Panc1 (cell line): Measurements from ENCODE around the gene CHTOP. TPM values are rescaled to one million over a fixed set of nuclear protein-coding genes. Genes with fewer than 3 reads are reported as not detected.

Experiments used
- ATAC-seq: fragments of 200-7000 bp; cut with Tn5 transposase; 2 replicates; pipeline ENCODE4 v1.9.1; 2020; ENCODE audit warnings: mild to moderate bottlenecking, moderate library complexity
- BruUV-seq: library from RNA; stranded (reverse); fragments of 400-500 nt; replicated peaks from 2 replicates; lab custom pipeline; 2021; lab: Mats Ljungman, UMichigan
- CTCF ChIA-PET: fragments of 300-600 bp; sonication (Branson Sonifier 250); formaldehyde crosslinking; loops from one replicate; lab custom pipeline; 2022; ENCODE audit warnings: antibody characterized with exemption; lab: Charles Lee
- POLR2A ChIA-PET: fragments of 300-600 bp; sonication (Branson Sonifier 250); formaldehyde crosslinking; loops from one replicate; lab custom pipeline; 2022; ENCODE audit warnings: antibody characterized with exemption; lab: Charles Lee
- DNase-seq: peaks from one replicate; pipeline ENCODE4 v3.0.0-alpha.2; 2010; ENCODE audit warnings: low read depth, low spot score
- H3K27ac ChIP-seq: 2 replicates; pipeline ENCODE4 v1.5.1; 2011; ENCODE audit warnings: mild to moderate bottlenecking, low read length, inconsistent platforms
- H3K27me3 ChIP-seq: fragments of 200-500 bp; sonication (Bioruptor generic); 2 replicates; pipeline ENCODE4 v1.6.0; 2014; ENCODE audit warnings: low read length, inconsistent platforms; ENCODE audit not compliant: control insufficient read depth, insufficient read depth
- H3K36me3 ChIP-seq: fragments of 200-500 bp; sonication (Bioruptor generic); 2 replicates; pipeline ENCODE4 v1.5.1; 2014; ENCODE audit warnings: inconsistent platforms, mild to moderate bottlenecking, low read length, moderate library complexity; ENCODE audit not compliant: control insufficient read depth, insufficient read depth
- H3K4me1 ChIP-seq: 2 replicates; pipeline ENCODE4 v1.5.1; 2011; ENCODE audit warnings: inconsistent platforms, mild to moderate bottlenecking, low read length, moderate library complexity; ENCODE audit not compliant: control insufficient read depth, insufficient read depth
- H3K4me3 ChIP-seq, 2 experiments: 2 replicates each; pipeline ENCODE4 v1.5.1; 2011 to 2012; ENCODE audit warnings: low read depth in 2 of 2, low read length in 2 of 2, mild to moderate bottlenecking in 2 of 2, inconsistent platforms in 1 of 2, moderate library complexity in 1 of 2
- H3K9me3 ChIP-seq: fragments of 200-500 bp; sonication (Bioruptor generic); 2 replicates; pipeline ENCODE4 v1.5.1; 2014; ENCODE audit warnings: low read depth, mild to moderate bottlenecking, inconsistent platforms, low read length, moderate library complexity; ENCODE audit not compliant: control insufficient read depth, insufficient read depth
- POLR2AphosphoS5 ChIP-seq: IDR thresholded peaks from 2 replicates; pipeline ENCODE4 v1.6.1; 2012; ENCODE audit warnings: mild to moderate bottlenecking, low read depth, low read length, moderate library complexity
- SIN3A ChIP-seq: IDR thresholded peaks from 2 replicates; pipeline ENCODE4 v1.6.1; 2012; ENCODE audit warnings: low read depth, mild to moderate bottlenecking, low read length, moderate library complexity, borderline replicate concordance; ENCODE audit not compliant: insufficient read depth
- TCF7L2 ChIP-seq: IDR thresholded peaks from 2 replicates; pipeline ENCODE4 v1.6.1; 2011; ENCODE audit warnings: mild to moderate bottlenecking, low read depth, low read length, inconsistent platforms
- in situ Hi-C: cut with HindIII; loops from 2 replicates; pipeline ENCODE4 v1.10.0; 2016; ENCODE audit warnings: low sequenced_read_pairs, low pct_unique_long_range_greater_than_20kb
- intact Hi-C: fragments of 100-400 bp; cut with micrococcal nuclease; formaldehyde crosslinking; loops from one replicate; pipeline ENCODE4 v1.10.0; 2022; ENCODE audit not compliant: unreplicated experiment
- microRNA-seq: library from miRNA; unstranded; fragments of <30 nt; microRNA quantifications from one replicate; pipeline ENCODE4 v1.1.0, GENCODE V29; 2020; ENCODE audit not compliant: unreplicated experiment
- total RNA-seq: library from RNA; stranded (reverse); gene quantifications from one replicate; pipeline ENCODE4 v1.2.1, GENCODE V29; 2021; ENCODE audit not compliant: unreplicated experiment
- TF ChIP-seq, protein P1 (sequence below), 2 experiments: IDR thresholded peaks; 2 replicates each; pipeline ENCODE4 v1.6.1; 2011 to 2012; ENCODE audit warnings: low read depth in 2 of 2, control low read depth in 1 of 2, low read length in 1 of 2, mild to moderate bottlenecking in 1 of 2, moderate library complexity in 1 of 2; ENCODE audit not compliant: insufficient read depth in 1 of 2
- TF ChIP-seq, protein P2 (sequence below): fragments of 450-650 bp; IDR thresholded peaks from 2 replicates; pipeline ENCODE4 v1.5.1; 2017; ENCODE audit warnings: mild to moderate bottlenecking

Gene CHTOP
- total RNA-seq, 1 experiment from 2014 or later: 87.0 TPM

DNA sequence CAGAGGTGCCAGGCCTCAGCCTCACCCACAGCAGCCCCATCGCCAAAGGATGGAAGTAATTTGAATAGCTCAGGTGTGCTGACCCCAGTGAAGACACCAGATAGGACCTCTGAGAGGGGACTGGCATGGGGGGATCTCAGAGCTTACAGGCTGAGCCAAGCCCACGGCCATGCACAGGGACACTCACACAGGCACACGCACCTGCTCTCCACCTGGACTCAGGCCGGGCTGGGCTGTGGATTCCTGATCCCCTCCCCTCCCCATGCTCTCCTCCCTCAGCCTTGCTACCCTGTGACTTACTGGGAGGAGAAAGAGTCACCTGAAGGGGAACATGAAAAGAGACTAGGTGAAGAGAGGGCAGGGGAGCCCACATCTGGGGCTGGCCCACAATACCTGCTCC is 59.6 kb downstream of the CHTOP start:
- no peak overlapping the region for H3K27ac ChIP-seq
- ATAC-seq (peak; percentile 20; the same call in 1 of the 2 replicates), DNase-seq (no peak)
- no peaks in the 10 kb centered on the region for H3K36me3 ChIP-seq
- in situ Hi-C loops (no loop called here), intact Hi-C loops (no loop called here)
- no peaks in the 10 kb centered on the region for H3K27me3 ChIP-seq
- ChIA-PET CTCF (no interaction called here), POLR2A (no interaction called here)
- H3K4me1 ChIP-seq: peaks cover 7% of the 10 kb centered on the region
- BruUV-seq: no TSS peak
- H3K4me3 ChIP-seq: no peak overlapping the region
- TF ChIP-seq, protein P1, sequence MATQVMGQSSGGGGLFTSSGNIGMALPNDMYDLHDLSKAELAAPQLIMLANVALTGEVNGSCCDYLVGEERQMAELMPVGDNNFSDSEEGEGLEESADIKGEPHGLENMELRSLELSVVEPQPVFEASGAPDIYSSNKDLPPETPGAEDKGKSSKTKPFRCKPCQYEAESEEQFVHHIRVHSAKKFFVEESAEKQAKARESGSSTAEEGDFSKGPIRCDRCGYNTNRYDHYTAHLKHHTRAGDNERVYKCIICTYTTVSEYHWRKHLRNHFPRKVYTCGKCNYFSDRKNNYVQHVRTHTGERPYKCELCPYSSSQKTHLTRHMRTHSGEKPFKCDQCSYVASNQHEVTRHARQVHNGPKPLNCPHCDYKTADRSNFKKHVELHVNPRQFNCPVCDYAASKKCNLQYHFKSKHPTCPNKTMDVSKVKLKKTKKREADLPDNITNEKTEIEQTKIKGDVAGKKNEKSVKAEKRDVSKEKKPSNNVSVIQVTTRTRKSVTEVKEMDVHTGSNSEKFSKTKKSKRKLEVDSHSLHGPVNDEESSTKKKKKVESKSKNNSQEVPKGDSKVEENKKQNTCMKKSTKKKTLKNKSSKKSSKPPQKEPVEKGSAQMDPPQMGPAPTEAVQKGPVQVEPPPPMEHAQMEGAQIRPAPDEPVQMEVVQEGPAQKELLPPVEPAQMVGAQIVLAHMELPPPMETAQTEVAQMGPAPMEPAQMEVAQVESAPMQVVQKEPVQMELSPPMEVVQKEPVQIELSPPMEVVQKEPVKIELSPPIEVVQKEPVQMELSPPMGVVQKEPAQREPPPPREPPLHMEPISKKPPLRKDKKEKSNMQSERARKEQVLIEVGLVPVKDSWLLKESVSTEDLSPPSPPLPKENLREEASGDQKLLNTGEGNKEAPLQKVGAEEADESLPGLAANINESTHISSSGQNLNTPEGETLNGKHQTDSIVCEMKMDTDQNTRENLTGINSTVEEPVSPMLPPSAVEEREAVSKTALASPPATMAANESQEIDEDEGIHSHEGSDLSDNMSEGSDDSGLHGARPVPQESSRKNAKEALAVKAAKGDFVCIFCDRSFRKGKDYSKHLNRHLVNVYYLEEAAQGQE (IDR thresholded peaks at IDR 0.05; ENCODE audit: insufficient read depth in 1 of 2, low read depth in 2 of 2, low read length in 1 of 2): no peak
- TF ChIP-seq TCF7L2 (no peak), POLR2AphosphoS5 (no peak), SIN3A (no peak)
- TF ChIP-seq, protein P2, sequence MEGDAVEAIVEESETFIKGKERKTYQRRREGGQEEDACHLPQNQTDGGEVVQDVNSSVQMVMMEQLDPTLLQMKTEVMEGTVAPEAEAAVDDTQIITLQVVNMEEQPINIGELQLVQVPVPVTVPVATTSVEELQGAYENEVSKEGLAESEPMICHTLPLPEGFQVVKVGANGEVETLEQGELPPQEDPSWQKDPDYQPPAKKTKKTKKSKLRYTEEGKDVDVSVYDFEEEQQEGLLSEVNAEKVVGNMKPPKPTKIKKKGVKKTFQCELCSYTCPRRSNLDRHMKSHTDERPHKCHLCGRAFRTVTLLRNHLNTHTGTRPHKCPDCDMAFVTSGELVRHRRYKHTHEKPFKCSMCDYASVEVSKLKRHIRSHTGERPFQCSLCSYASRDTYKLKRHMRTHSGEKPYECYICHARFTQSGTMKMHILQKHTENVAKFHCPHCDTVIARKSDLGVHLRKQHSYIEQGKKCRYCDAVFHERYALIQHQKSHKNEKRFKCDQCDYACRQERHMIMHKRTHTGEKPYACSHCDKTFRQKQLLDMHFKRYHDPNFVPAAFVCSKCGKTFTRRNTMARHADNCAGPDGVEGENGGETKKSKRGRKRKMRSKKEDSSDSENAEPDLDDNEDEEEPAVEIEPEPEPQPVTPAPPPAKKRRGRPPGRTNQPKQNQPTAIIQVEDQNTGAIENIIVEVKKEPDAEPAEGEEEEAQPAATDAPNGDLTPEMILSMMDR: no peak
- no peaks in the 10 kb centered on the region for H3K9me3 ChIP-seq

Small RNA genes lying within 50 kb of the gene (microRNA-seq; reads per million reads assigned to microRNA genes)
- gene MIR8083: not detected

Other genes with a start within 250 kb of the CHTOP start
- gene S100A8, start 243.0 kb upstream of the CHTOP start, total RNA-seq: not detected
- gene S100A7A, start 217.5 kb upstream of the CHTOP start, total RNA-seq: not detected
- gene S100A7, start 173.4 kb upstream of the CHTOP start, total RNA-seq: not detected
- 1,986 TPM for gene S100A6, start 98.1 kb upstream of the CHTOP start, total RNA-seq
- 0.72 TPM for gene S100A5, start 93.1 kb upstream of the CHTOP start, total RNA-seq
- gene S100A4, start 88.3 kb upstream of the CHTOP start, total RNA-seq: 773 TPM
- gene S100A3, start 84.8 kb upstream of the CHTOP start, total RNA-seq: 12.0 TPM
- gene S100A2, start 68.2 kb upstream of the CHTOP start, total RNA-seq: 6.2 TPM
- 61.6 TPM for gene S100A16, start 20.9 kb upstream of the CHTOP start, total RNA-seq
- 0.57 TPM for gene S100A14, start 17.7 kb upstream of the CHTOP start, total RNA-seq
- gene S100A13, start 6.6 kb upstream of the CHTOP start, total RNA-seq: 111 TPM
- gene S100A1, start 5.6 kb upstream of the CHTOP start, total RNA-seq: 2.9 TPM
- gene SNAPIN, start 24.6 kb downstream of the CHTOP start, total RNA-seq: 46.8 TPM
- gene ILF2, start 36.9 kb downstream of the CHTOP start, total RNA-seq: 221 TPM
- 0.36 TPM for gene NPR1, start 44.6 kb downstream of the CHTOP start, total RNA-seq
- gene INTS3, start 94.0 kb downstream of the CHTOP start, total RNA-seq: 77.3 TPM
- 8.0 TPM for gene SLC27A3, start 141.3 kb downstream of the CHTOP start, total RNA-seq